ENCODE results near the gene LRP5.
A peak's percentile ranks its signal among the peaks of the same experiment; 100 is the strongest.
"Not testable (repeated sequence)": the region's sequence is repeated elsewhere in the genome, so short reads cannot be mapped to it uniquely, and the experiment has no call there.

LRP5 gene

GRCh38 chr11:68460741-68461574 lies 148.6 kb downstream of the LRP5 start, which contains the start of gene PPP6R3:
Gene PPP6R3 (plus strand): TSS chr11:68460752. CDS start chr11:68537665, 76,913 bp downstream.
- DNase-seq (ENCODE audit: low read depth in 1 of 2, low spot score in 1 of 2) = no peak

- no peak for DNase-seq (ENCODE audit: low read depth in 1 of 2, low spot score in 1 of 2)
Measured at GRCh38 chr11:68461575-68461917, 149.2 kb downstream of the LRP5 start.

- DNase-seq (ENCODE audit: low read depth in 1 of 2, low spot score in 1 of 2) = no peak
Measured at GRCh38 chr11:68463714-68464113, 151.3 kb downstream of the LRP5 start.

- no peak for DNase-seq (ENCODE audit: low read depth in 1 of 2, low spot score in 1 of 2)
Measured at GRCh38 chr11:68467201-68467834, 154.9 kb downstream of the LRP5 start.

- DNase-seq (ENCODE audit: low read depth in 1 of 2, low spot score in 1 of 2) = no peak
Measured at GRCh38 chr11:68468217-68468828, 155.9 kb downstream of the LRP5 start.

GRCh38 chr11:68469122-68469521 lies 156.7 kb downstream of the LRP5 start:
- no peak for DNase-seq (ENCODE audit: low read depth in 1 of 2, low spot score in 1 of 2)

GRCh38 chr11:68469642-68470041 lies 157.3 kb downstream of the LRP5 start:
- no peak for DNase-seq (ENCODE audit: low read depth in 1 of 2, low spot score in 1 of 2)

- no peak for DNase-seq (ENCODE audit: low read depth in 1 of 2, low spot score in 1 of 2)
Measured at GRCh38 chr11:68470304-68470811, 158.0 kb downstream of the LRP5 start.

GRCh38 chr11:68471360-68472340 lies 159.3 kb downstream of the LRP5 start:
- peak in 1 of 2 donors; percentile 23 for DNase-seq (ENCODE audit: low read depth in 1 of 2, low spot score in 1 of 2)

GRCh38 chr11:68472778-68473177 lies 160.4 kb downstream of the LRP5 start:
- DNase-seq (ENCODE audit: low read depth in 1 of 2, low spot score in 1 of 2) = no peak

- DNase-seq (ENCODE audit: low read depth in 1 of 2, low spot score in 1 of 2) = no peak
Measured at GRCh38 chr11:68473693-68474092, 161.3 kb downstream of the LRP5 start.

GRCh38 chr11:68475626-68476025 lies 163.2 kb downstream of the LRP5 start:
- not testable (repeated sequence) for DNase-seq (ENCODE audit: low read depth in 1 of 2, low spot score in 1 of 2)

- DNase-seq (ENCODE audit: low read depth in 1 of 2, low spot score in 1 of 2) = no peak
Measured at GRCh38 chr11:68479390-68479789, 167.0 kb downstream of the LRP5 start.

- no peak for DNase-seq (ENCODE audit: low read depth in 1 of 2, low spot score in 1 of 2)
Measured at GRCh38 chr11:68480193-68480592, 167.8 kb downstream of the LRP5 start.

- DNase-seq (ENCODE audit: low read depth in 1 of 2, low spot score in 1 of 2) = no peak
Measured at GRCh38 chr11:68480852-68481510, 168.6 kb downstream of the LRP5 start.

GRCh38 chr11:68481579-68482240 lies 169.3 kb downstream of the LRP5 start:
- no peak for DNase-seq (ENCODE audit: low read depth in 1 of 2, low spot score in 1 of 2)

- no peak for DNase-seq (ENCODE audit: low read depth in 1 of 2, low spot score in 1 of 2)
Measured at GRCh38 chr11:68488623-68489022, 176.2 kb downstream of the LRP5 start.

- no peak for DNase-seq (ENCODE audit: low read depth in 1 of 2, low spot score in 1 of 2)
Measured at GRCh38 chr11:68495220-68495729, 182.9 kb downstream of the LRP5 start.

- no peak for DNase-seq (ENCODE audit: low read depth in 1 of 2, low spot score in 1 of 2)
Measured at GRCh38 chr11:68495872-68496271, 183.5 kb downstream of the LRP5 start.

All from activated T-helper 1 cell treated with anti-CD3 and anti-CD28 coated beads, Interleukin-2, amount 50 U/mL, for 16 hours (primary cell).